CD4-positive, alpha-beta T cell treated with Interleukin-4 for 4 hours (primary cell): Measurements from ENCODE around the gene TIGD1.
"Not testable (repeated sequence)": the region's sequence is repeated elsewhere in the genome, so short reads cannot be mapped to it uniquely, and the experiment has no call there.

Experiments
- DNase-seq: peaks from one replicate; pipeline ENCODE4 v3.0.0-alpha.2; 2020

The TIGD1 gene

GRCh38 chr2:232538671-232539070 lies 11.7 kb downstream of the TIGD1 start:
- DNase-seq, result no peak

- no peak for DNase-seq
Measured at GRCh38 chr2:232537499-232537898, 12.9 kb downstream of the TIGD1 start.

DNA sequence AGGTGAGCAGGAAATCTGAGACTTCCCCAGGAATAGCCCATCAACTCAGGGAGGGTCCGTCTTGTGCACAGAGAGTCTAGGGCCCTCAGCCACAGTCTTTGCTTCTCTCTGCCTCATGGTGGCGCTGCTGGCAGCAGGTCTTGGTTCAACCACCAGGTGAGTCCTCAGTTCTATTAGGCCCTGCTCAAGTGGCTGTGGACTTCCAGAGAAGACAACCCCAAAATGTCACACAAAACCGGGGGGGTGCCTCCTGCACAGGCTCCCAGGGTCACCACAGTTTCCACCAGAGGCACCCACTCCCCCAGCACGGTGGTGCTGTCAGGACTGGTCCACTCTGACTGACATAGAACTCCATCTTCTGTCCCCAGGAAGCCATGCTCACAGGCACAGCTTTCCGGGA lies 13.3 kb downstream of the TIGD1 start:
- no peak for DNase-seq

DNA sequence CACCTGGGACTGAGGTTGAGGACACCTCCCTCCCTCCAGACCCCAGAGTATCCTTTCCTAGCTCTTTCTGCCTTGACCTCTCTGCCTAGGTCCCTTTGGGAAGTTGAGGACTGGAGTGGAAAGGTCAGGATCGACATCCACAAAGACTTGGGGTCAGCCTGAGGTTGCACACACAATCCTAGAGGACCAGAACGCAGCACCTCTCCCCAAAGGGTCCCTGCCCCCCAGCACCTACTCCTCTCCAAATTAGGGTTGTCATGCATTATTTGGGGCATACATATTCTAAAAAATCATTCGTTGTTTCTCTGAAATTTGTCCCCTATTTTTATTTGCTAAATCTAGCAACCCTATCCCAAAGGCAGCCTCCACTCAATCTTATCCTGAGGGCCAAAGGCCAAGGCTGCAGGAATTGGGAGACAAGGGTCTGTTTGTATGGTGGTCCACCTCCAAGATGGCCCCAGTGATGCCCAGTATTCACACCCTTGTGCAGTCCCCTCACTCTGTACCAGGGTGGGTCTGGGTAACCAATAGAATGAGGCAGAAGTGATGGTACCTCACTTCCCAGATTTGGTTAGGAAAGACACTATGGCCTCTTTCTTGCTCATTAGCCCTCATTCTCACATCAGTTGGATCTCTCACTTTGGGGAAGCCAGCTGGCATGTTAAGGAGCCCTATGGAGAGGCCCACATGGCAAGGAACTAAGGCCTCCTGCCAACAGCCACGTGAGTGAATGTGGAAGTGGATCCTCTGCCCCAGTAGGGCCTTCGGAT lies 14.4 kb downstream of the TIGD1 start:
- DNase-seq, result no peak

- DNase-seq, result no peak
Measured at GRCh38 chr2:232534940-232535651, 15.3 kb downstream of the TIGD1 start.

- no peak for DNase-seq
Measured at GRCh38 chr2:232533944-232534710, 16.2 kb downstream of the TIGD1 start.

DNA sequence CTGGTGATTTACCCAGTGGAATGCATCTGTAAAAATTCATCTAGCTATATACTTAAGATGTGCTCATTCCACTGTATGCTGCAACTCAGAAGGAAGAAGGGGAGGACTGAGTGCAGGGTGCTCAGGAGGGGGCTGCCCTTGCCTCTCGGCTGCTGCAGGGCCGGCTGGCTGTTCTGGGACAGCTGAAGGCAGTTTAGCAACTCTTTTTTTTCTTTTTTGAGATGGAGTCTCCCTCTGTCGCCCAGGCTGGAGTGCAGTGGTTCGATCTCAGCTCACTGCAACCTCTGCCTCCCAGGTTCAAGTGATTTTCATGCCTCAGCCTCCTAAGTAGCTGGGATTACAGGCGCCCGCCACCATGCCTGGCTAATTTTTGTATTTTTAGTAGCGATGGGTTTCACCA lies 17.5 kb downstream of the TIGD1 start:
- not testable (repeated sequence) for DNase-seq

GRCh38 chr2:232532419-232532818 lies 17.9 kb downstream of the TIGD1 start:
- DNase-seq, result no peak

GRCh38 chr2:232530626-232531260 lies 19.6 kb downstream of the TIGD1 start:
- no peak for DNase-seq

GRCh38 chr2:232529806-232530547 lies 20.4 kb downstream of the TIGD1 start:
- no peak for DNase-seq

DNA sequence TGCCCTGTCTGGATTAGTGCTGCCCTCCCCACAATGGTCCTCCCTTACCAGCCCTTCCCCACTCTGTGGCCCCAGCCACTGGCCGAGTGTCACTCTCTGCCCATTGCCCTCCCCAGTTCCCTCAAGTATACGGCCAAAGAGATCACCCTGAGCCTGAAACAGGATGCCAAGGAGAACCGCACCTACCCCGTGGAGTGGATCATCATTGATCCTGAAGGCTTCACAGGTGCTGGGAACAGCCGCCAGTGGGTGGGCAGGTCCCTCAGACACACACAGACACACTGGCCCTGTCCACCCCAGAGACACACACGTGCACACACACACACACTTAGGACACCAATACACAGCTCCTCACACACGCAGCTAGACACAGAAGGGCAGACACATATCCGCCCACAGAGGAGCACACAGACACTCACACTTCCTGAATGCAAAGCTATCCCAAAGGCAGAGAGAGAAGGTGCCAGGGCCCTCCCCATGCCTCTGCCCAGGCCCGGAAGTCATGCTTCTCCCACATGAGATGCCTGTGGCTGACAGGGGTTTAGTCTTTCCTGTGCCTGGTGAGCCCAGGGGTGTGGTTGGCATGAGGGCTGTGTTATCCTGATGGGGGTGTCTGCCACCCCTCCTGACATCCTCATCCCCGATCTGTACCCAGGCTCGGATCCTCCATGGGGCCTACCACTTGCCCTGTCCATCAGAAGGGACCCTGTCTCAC lies 21.5 kb downstream of the TIGD1 start:
- DNase-seq, result no peak

DNA sequence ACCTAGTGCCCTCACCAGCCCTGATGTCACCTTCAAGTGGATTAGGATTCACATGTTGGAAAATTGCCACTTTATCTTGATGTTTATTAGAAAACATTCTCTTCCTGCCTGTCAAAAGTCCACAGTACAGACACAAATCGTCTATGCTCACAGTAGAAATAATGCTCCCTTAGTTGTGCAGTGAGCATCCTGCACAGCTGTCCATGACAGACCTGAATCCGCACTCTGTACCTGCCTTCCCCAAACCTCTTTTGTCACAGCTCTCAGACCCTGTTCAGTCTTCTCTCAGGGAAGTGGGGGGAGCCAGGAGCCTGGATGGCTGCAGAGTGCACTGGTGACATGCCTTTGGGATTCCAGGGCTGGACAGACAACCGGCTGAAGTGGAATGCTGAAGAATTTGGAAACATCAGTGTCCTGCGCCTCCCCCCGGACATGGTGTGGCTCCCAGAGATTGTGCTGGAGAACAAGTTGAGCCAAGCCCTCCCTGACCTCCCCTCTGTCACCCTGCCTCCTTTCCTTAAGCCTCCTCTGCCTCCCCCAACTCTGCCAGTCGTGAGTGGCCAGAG lies 22.4 kb downstream of the TIGD1 start:
- DNase-seq, result no peak

DNA sequence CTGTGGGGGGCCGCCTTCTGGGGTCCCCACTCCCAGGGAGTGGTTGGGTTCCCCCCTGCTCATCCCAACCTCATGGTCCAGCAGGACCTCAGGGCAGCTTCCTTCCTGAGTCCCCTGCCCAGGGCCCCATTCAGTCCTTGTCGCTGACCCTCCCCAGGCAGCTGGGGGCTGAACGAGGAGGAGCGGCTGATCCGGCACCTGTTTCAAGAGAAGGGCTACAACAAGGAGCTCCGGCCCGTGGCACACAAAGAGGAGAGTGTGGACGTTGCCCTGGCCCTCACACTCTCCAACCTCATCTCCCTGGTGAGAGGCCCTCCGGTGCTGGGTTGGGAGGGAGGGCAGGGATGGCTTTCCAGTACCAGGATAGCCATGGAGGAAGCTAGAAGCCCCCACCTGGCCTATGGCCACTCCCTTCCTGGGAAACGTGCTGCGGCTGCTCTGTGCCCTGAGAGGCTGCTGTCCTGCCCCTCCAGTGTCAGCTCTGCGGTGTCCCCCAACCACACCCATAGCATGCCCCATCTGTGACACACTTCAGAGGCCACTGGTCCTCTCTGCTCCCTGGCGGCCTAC lies 23.9 kb downstream of the TIGD1 start:
- DNase-seq, result no peak

GRCh38 chr2:232525791-232526371 lies 24.5 kb downstream of the TIGD1 start, which contains the start of gene CHRND:
CHRND (plus strand) TSS chr2:232526160; CDS start chr2:232526216, 56 bp downstream.
- no peak for DNase-seq

DNA sequence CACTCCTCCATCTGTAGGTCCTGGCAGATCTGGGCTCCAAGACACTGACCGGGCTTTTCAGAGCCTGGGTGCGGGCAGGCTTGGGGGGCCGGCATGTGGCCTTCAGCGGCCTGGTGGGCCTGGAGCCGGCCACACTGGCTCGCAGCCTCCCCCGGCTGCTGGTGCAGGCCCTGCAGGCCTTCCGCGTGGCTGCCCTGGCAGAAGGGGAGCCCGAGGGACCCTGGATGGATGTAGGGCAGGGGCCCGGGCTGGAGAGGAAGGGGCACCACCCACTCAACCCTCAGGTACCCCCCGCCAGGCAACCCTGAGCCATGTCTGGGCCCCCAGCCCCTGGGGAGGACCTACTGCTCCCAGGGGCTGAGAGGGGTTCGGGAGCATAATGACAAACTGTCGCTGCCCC lies 25.2 kb downstream of the TIGD1 start:
- DNase-seq, result no peak

- no peak for DNase-seq
Measured at GRCh38 chr2:232524771-232525170, 25.6 kb downstream of the TIGD1 start.

GRCh38 chr2:232523682-232524597 lies 26.4 kb downstream of the TIGD1 start:
- DNase-seq, result no peak

DNA sequence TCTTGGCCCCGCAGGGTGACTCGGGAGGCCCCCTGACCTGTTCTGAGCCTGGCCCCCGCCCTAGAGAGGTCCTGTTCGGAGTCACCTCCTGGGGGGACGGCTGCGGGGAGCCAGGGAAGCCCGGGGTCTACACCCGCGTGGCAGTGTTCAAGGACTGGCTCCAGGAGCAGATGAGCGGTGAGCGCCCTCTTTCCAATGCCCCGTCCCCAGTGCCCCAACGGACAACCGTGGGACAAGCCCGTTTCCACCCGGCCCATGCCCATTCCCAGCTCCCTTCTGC lies 27.0 kb downstream of the TIGD1 start:
- no peak for DNase-seq

DNA sequence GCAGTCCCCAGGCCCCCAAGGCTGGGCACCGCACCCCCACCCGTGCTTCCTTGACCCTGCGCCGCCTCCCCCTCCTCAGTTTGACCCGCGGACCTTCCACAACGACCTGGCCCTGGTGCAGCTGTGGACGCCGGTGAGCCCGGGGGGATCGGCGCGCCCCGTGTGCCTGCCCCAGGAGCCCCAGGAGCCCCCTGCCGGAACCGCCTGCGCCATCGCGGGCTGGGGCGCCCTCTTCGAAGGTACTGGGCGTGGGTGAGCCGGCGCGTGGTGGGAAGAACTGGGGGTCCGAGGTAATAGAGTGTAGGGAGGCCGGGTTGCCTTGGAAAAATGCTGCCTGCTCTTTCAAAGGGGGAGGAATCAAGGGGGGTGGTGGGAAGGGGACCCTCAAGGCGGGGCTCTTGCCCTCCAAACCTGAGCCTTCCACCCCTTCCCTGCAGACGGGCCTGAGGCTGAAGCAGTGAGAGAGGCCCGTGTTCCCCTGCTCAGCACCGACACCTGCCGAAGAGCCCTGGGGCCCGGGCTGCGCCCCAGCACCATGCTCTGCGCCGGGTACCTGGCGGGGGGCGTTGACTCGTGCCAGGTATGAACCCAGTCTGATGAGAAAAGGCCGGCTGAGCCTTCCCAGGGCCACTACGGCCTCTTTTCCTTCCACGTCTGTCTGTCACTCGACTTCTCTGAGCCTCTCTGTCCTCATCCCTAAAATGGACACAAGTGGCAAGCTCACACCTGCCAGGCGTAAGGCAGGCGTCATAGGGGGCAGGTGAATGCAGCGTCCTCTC lies 27.5 kb downstream of the TIGD1 start:
- DNase-seq, result no peak
